Lower lobe of right lung (tissue), 2 donors: ENCODE measurements around the gene MESP2. TPM values are rescaled to one million over a fixed set of nuclear protein-coding genes. Genes with fewer than 3 reads are reported as not detected.
A peak's percentile ranks its signal among the peaks of the same experiment; 100 is the strongest.

Experiments
- ATAC-seq, 2 donors: fragments of 200-7000 bp; cut with Tn5 transposase; one replicate each; pipeline ENCODE4 v1.9.1; 2020 to 2022; ENCODE audit warnings: mild to moderate bottlenecking in 2 of 2, moderate library complexity in 2 of 2
- DNase-seq: peaks from one replicate; pipeline ENCODE4 v3.0.0-alpha.2; 2020
- H3K27ac ChIP-seq: fragments of 200-600 bp; one replicate; pipeline ENCODE4 v1.8.0; 2022
- H3K27me3 ChIP-seq: fragments of 200-600 bp; one replicate; pipeline ENCODE4 v1.8.0; 2022; ENCODE audit warnings: low read depth
- H3K36me3 ChIP-seq: fragments of 200-600 bp; one replicate; pipeline ENCODE4 v1.8.0; 2022; ENCODE audit warnings: mild to moderate bottlenecking
- H3K4me1 ChIP-seq: fragments of 200-600 bp; one replicate; pipeline ENCODE4 v1.8.0; 2022
- H3K4me3 ChIP-seq: fragments of 200-600 bp; one replicate; pipeline ENCODE4 v1.8.0; 2022; ENCODE audit warnings: mild to moderate bottlenecking
- H3K9me3 ChIP-seq: fragments of 200-600 bp; one replicate; pipeline ENCODE4 v1.8.0; 2022
- CTCF ChIP-seq: fragments of 200-600 bp; IDR thresholded peaks from one replicate; pipeline ENCODE4 v1.8.0; 2022; ENCODE audit warnings: antibody characterized with exemption, mild to moderate bottlenecking
- intact Hi-C: fragments of 100-400 bp; cut with DNase I; formaldehyde crosslinking; loops from one replicate; pipeline ENCODE4 v1.11.0; 2022
- total RNA-seq: library from RNA; stranded (reverse); fragmentation: NEBNext Ultra II Directional; extraction: Animal tissue kit (Norgen Biotek cat#: 25700); gene quantifications from one replicate; pipeline ENCODE4 v1.2.1, GENCODE V29; 2021
- donor health status: DM: no; HTN: yes; CAD: no; lungs with severe emphysema.

MESP2 gene
- total RNA-seq, 1 donor from 2014 or later = not detected

- no peak overlapping the region for H3K4me3 ChIP-seq
- H3K36me3 ChIP-seq = no peaks in the 10 kb centered on the region
- H3K27ac ChIP-seq = peak overlapping the region; percentile 24
- ATAC-seq (peak; percentile 51 to 54), DNase-seq (peak; percentile 73)
- no peaks in the 10 kb centered on the region for H3K9me3 ChIP-seq
- H3K27me3 ChIP-seq = peaks cover under 1% of the 10 kb centered on the region
- intact Hi-C loops = no loop called here
- H3K4me1 ChIP-seq = peaks cover 31% of the 10 kb centered on the region
- no peak for TF ChIP-seq CTCF
Observed at GRCh38 chr15:89822951-89823711, 47.0 kb downstream of the MESP2 start.

GRCh38 chr15:89823836-89824606, 47.9 kb downstream of the MESP2 start:
- no peak for TF ChIP-seq CTCF
- Histone ChIP-seq H3K9me3 (no peaks in the 10 kb centered on the region), H3K27ac (peak overlapping the region; percentile 24), H3K27me3 (no peaks in the 10 kb centered on the region), H3K4me3 (no peak overlapping the region), H3K4me1 (peaks cover 40% of the 10 kb centered on the region), H3K36me3 (no peaks in the 10 kb centered on the region)
- intact Hi-C loops = no loop called here
- ATAC-seq (no peak), DNase-seq (no peak)

- no peaks in the 10 kb centered on the region for H3K27me3 ChIP-seq
- no peak for TF ChIP-seq CTCF
- intact Hi-C loops = no loop called here
- no peak overlapping the region for H3K27ac ChIP-seq
- DNase-seq (no peak), ATAC-seq (no peak)
- no peaks in the 10 kb centered on the region for H3K9me3 ChIP-seq
- H3K4me3 ChIP-seq = no peak overlapping the region
- H3K36me3 ChIP-seq = no peaks in the 10 kb centered on the region
- peaks cover 44% of the 10 kb centered on the region for H3K4me1 ChIP-seq
Observed at GRCh38 chr15:89824607-89824867, 48.4 kb downstream of the MESP2 start.

GRCh38 chr15:89825271-89825940, 49.3 kb downstream of the MESP2 start:
- Histone ChIP-seq H3K4me1 (peaks cover 44% of the 10 kb centered on the region), H3K27me3 (no peaks in the 10 kb centered on the region), H3K4me3 (no peak overlapping the region), H3K36me3 (no peaks in the 10 kb centered on the region), H3K9me3 (no peaks in the 10 kb centered on the region), H3K27ac (peak overlapping the region; percentile 41)
- intact Hi-C loops = no loop called here
- ATAC-seq (peak; percentile 53 to 68), DNase-seq (no peak)
- no peak for TF ChIP-seq CTCF

GRCh38 chr15:89826671-89827655, 50.8 kb downstream of the MESP2 start:
- intact Hi-C loops = no loop called here
- TF ChIP-seq CTCF = no peak
- H3K36me3 ChIP-seq = no peaks in the 10 kb centered on the region
- ATAC-seq (no peak), DNase-seq (no peak)
- no peaks in the 10 kb centered on the region for H3K27me3 ChIP-seq
- no peak overlapping the region for H3K27ac ChIP-seq
- H3K4me3 ChIP-seq = no peak overlapping the region
- H3K4me1 ChIP-seq = peaks cover 39% of the 10 kb centered on the region
- no peaks in the 10 kb centered on the region for H3K9me3 ChIP-seq
